HepG2 (cell line): ENCODE data around the gene PIKFYVE. TPM values are rescaled to one million over a fixed set of nuclear protein-coding genes. Genes with fewer than 3 reads are reported as not detected.

Experiments used
- ATAC-seq: fragments of 200-7000 bp; cut with Tn5 transposase; 3 replicates; pipeline ENCODE4 v1.9.1; 2020; ENCODE audit warnings: mild to moderate bottlenecking, moderate library complexity
- BruUV-seq: library from RNA; stranded (reverse); fragments of 400-500 nt; replicated peaks from 2 replicates; lab custom pipeline; 2021; lab: Mats Ljungman, UMichigan
- CTCF ChIA-PET: fragments of 300-600 bp; formaldehyde crosslinking; extraction: SDS; loops from one replicate; lab custom pipeline; 2021; ENCODE audit warnings: low total read pairs, inconsistent platforms, low intra/inter-chr PET ratio; lab: Yijun Ruan, JAX
- POLR2A ChIA-PET: fragments of 350-600 bp; sonication (Branson Sonifier 250); formaldehyde crosslinking; loops from one replicate; lab custom pipeline; 2020; ENCODE audit warnings: antibody characterized with exemption, inconsistent platforms; lab: Yijun Ruan, JAX
- DNase-seq: peaks from one replicate; pipeline ENCODE4 v3.0.0-alpha.2; 2015; ENCODE audit warnings: low spot score
- FAIRE-seq: peaks from 3 replicates; lab custom pipeline; 2011; peaks lifted over from hg19 to GRCh38; lab: Jason Lieb, UNC
- H2AFZ ChIP-seq: one replicate; pipeline ENCODE4 v1.6.1; 2011; ENCODE audit warnings: low read length, inconsistent platforms
- H3K27ac ChIP-seq: fragments of 300-600 bp; 3 replicates; pipeline ENCODE4 v1.8.0; 2011; ENCODE audit warnings: mixed run types, mild to moderate bottlenecking, mixed read lengths, low read length, inconsistent platforms; ENCODE audit not compliant: insufficient read depth; ENCODE audit errors: extremely low read length
- H3K27me3 ChIP-seq, 2 experiments: fragments of 200-600 bp in 1 of 2; 2 replicates in 1 of 2; 3 replicates in 1 of 2; pipeline versions ENCODE4 v1.6.0 to v1.8.0; 2011; ENCODE audit warnings: low read length in 2 of 2, mild to moderate bottlenecking in 2 of 2, moderate library complexity in 2 of 2, inconsistent platforms in 1 of 2; ENCODE audit not compliant: insufficient read depth in 2 of 2, control insufficient read depth in 1 of 2
- H3K36me3 ChIP-seq, 2 experiments: fragments of 200-600 bp in 1 of 2; replicated peaks in 1 of 2; 2 replicates in 1 of 2; 3 replicates in 1 of 2; pipeline versions ENCODE4 v1.5.1 to v1.8.0; 2011; ENCODE audit warnings: low read length in 2 of 2, inconsistent platforms in 1 of 2; ENCODE audit not compliant: insufficient read depth in 2 of 2, control insufficient read depth in 1 of 2
- H3K4me1 ChIP-seq: 2 replicates; pipeline ENCODE4 v1.5.1; 2012; ENCODE audit warnings: low read length, inconsistent platforms; ENCODE audit not compliant: insufficient read depth
- H3K4me2 ChIP-seq: 2 replicates; pipeline ENCODE4 v1.6.0; 2011; ENCODE audit warnings: low read depth, low read length, inconsistent platforms
- H3K4me3 ChIP-seq, 3 experiments: fragments of 200-600 bp in 1 of 3; sonication (generic), shearing (Covaris generic) in 1 of 3; replicated peaks in 1 of 3; 2 replicates each; pipeline ENCODE4 v1.5.1; 2011 to 2016; ENCODE audit warnings: low read length in 3 of 3, inconsistent platforms in 2 of 3, low read depth in 2 of 3, mild to moderate bottlenecking in 2 of 3, control low read depth in 1 of 3, mixed read lengths in 1 of 3; ENCODE audit not compliant: insufficient read depth in 1 of 3
- H3K79me2 ChIP-seq: one replicate; pipeline ENCODE4 v1.6.1; 2011; ENCODE audit warnings: low read length, inconsistent platforms; ENCODE audit not compliant: insufficient read depth
- H3K9ac ChIP-seq: 2 replicates; pipeline ENCODE4 v1.6.0; 2011; ENCODE audit warnings: mild to moderate bottlenecking, low read depth, low read length, inconsistent platforms; ENCODE audit not compliant: insufficient read depth
- H3K9me3 ChIP-seq: 2 replicates; pipeline ENCODE4 v1.5.1; 2012; ENCODE audit warnings: mild to moderate bottlenecking, low read length
- H4K20me1 ChIP-seq: 2 replicates; pipeline ENCODE4 v1.6.0; 2011; ENCODE audit warnings: inconsistent platforms, mild to moderate bottlenecking, low read length, moderate library complexity; ENCODE audit not compliant: insufficient read depth
- CENPX ChIP-seq: sonication (generic); formaldehyde crosslinking; IDR thresholded peaks from 2 replicates; pipeline ENCODE4 v1.9.0; 2021; ENCODE audit warnings: mild to moderate bottlenecking, missing genetic modification reagents, moderate library complexity
- ELF1 ChIP-seq: sonication (generic); formaldehyde crosslinking; IDR thresholded peaks from 2 replicates; pipeline ENCODE4 v1.4.0; 2020; ENCODE audit warnings: missing genetic modification reagents
- GTF3A ChIP-seq: sonication (generic); formaldehyde crosslinking; conservative IDR thresholded peaks from 2 replicates; pipeline ENCODE4 v1.4.0; 2020; ENCODE audit warnings: mild to moderate bottlenecking, missing genetic modification reagents
- NR2F1 ChIP-seq, 2 experiments: fragments of 450-650 bp in 1 of 2; formaldehyde crosslinking in 1 of 2; IDR thresholded peaks; 2 replicates each; pipeline versions ENCODE4 v1.5.0 to v1.6.1; 2016 to 2020; ENCODE audit warnings: mild to moderate bottlenecking in 1 of 2, missing compliant biosample characterization in 1 of 2, missing genetic modification reagents in 1 of 2, moderate library complexity in 1 of 2
- PHF21A ChIP-seq: sonication (generic); formaldehyde crosslinking; IDR thresholded peaks from 2 replicates; pipeline ENCODE4 v1.5.0; 2020; ENCODE audit warnings: mild to moderate bottlenecking, missing genetic modification reagents
- PLSCR1 ChIP-seq: sonication (generic); formaldehyde crosslinking; IDR thresholded peaks from 2 replicates; pipeline ENCODE4 v1.5.0; 2020; ENCODE audit warnings: missing genetic modification reagents, mild to moderate bottlenecking, borderline replicate concordance
- SP4 ChIP-seq: sonication (generic); formaldehyde crosslinking; IDR thresholded peaks from 2 replicates; pipeline ENCODE4 v1.8.1; 2023; ENCODE audit warnings: mild to moderate bottlenecking, missing genetic modification reagents
- SPEN ChIP-seq: sonication (generic); formaldehyde crosslinking; IDR thresholded peaks from 2 replicates; pipeline ENCODE4 v1.5.1; 2020; ENCODE audit warnings: low read depth, mild to moderate bottlenecking, missing genetic modification reagents
- ZBTB20 ChIP-seq: sonication (generic); formaldehyde crosslinking; IDR thresholded peaks from 2 replicates; pipeline ENCODE4 v1.8.1; 2023; ENCODE audit warnings: missing genetic modification reagents, low read depth, mild to moderate bottlenecking, borderline replicate concordance
- ZFP1 ChIP-seq: IDR thresholded peaks from 2 replicates; pipeline ENCODE4 v1.6.1; 2016
- ZNF124 ChIP-seq: sonication (generic); formaldehyde crosslinking; IDR thresholded peaks from 2 replicates; pipeline ENCODE4 v1.4.0; 2020; ENCODE audit warnings: missing genetic modification reagents
- ZNF3 ChIP-seq: IDR thresholded peaks from 2 replicates; pipeline ENCODE4 v1.7.0; 2017; ENCODE audit warnings: inconsistent platforms
- ZNF616 ChIP-seq: sonication (generic); formaldehyde crosslinking; IDR thresholded peaks from 2 replicates; pipeline ENCODE4 v1.5.0; 2020; ENCODE audit warnings: low read depth, mild to moderate bottlenecking, missing genetic modification reagents
- ZNF660 ChIP-seq: sonication (generic); formaldehyde crosslinking; IDR thresholded peaks from 2 replicates; pipeline ENCODE4 v1.5.1; 2020; ENCODE audit warnings: mild to moderate bottlenecking, low read depth, missing genetic modification reagents, borderline replicate concordance
- WGBS: methylation state at CpG from one replicate; pipeline ENCODE4 v1.1.6; 2017; ENCODE audit warnings: low lambda C conversion rate; 5-methylcytosine and 5-hydroxymethylcytosine counted together
- in situ Hi-C: cut with HindIII; loops from 2 replicates; pipeline ENCODE4 v1.10.0; 2017; ENCODE audit warnings: low pct_unique_long_range_greater_than_20kb; ENCODE audit not compliant: extremely low pct_ligation_motif_present
- intact Hi-C: fragments of 100-400 bp; cut with micrococcal nuclease; formaldehyde crosslinking; loops from one replicate; pipeline ENCODE4 v1.10.0; 2022; ENCODE audit not compliant: unreplicated experiment
- polyA plus RNA-seq, 8 experiments: library from polyadenylated mRNA; depleted of rRNA in 3 of 8; stranded (reverse) in 7 of 8; unstranded in 1 of 8; fragments of >200 nt; fragmentation: Illumina TruSeq in 4 of 8; extraction: Trizol in 4 of 8; gene quantifications; 2 replicates each; pipeline versions ENCODE4 v1.2.1 to v1.2.3, GENCODE V29; 2011 to 2016; ENCODE audit warnings: low read depth in 4 of 8, missing spikeins in 1 of 8, mixed read lengths in 1 of 8; ENCODE audit not compliant: insufficient read depth in 1 of 8
- total RNA-seq, 5 experiments: library from RNA; depleted of rRNA; stranded (reverse); fragments of >200 nt; fragmentation: Illumina TruSeq; extraction: Trizol; gene quantifications; 2 replicates each; pipeline ENCODE4 v1.2.3, GENCODE V29; 2016; ENCODE audit warnings: low read depth in 1 of 5
- TF ChIP-seq, protein P1 (sequence below): sonication (generic); formaldehyde crosslinking; IDR thresholded peaks from 2 replicates; pipeline ENCODE4 v1.5.1; 2020; ENCODE audit warnings: mild to moderate bottlenecking, missing genetic modification reagents, borderline replicate concordance

Gene PIKFYVE
- total and polyA plus RNA-seq, 2 of the 13 experiments (the other 11 are each of a cell fraction or from before 2014, with no cell fraction given): 20.2 to 21.7 TPM

DNA sequence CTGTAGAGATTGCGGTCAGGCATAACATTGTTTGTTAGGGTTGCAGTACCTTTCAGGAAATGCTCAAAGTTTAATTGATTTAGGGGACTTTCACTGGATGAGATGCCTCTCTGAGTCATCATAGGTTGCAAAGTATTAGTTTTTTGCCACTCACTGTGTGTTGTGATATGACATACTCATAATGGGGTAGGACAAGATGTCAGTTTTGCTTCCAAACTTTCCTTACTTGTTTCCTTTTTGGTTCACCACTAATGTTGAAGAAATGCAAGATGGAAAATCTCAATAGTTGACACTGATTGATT is 105.5 kb downstream of the PIKFYVE start:
- POLR2A ChIA-PET: no interaction called here
- no peaks in the 10 kb centered on the region for H3K79me2 ChIP-seq
- no peak for FAIRE-seq
- no peak overlapping the region for H3K4me2 ChIP-seq
- H3K36me3 ChIP-seq: no peaks in the 10 kb centered on the region
- H4K20me1 ChIP-seq: no peaks in the 10 kb centered on the region
- BruUV-seq: no TSS peak
- CTCF ChIA-PET: no interaction called here
- no peak for DNase-seq
- no peak overlapping the region for H2AFZ ChIP-seq
- in situ Hi-C loops (no loop called here), intact Hi-C loops (no loop called here)
- TF ChIP-seq ZNF124 (CRISPR knock-in tag): no peak
- TF ChIP-seq ELF1 (CRISPR knock-in tag): no peak
- no peak for TF ChIP-seq SP4
- no peak for TF ChIP-seq ZBTB20 (CRISPR knock-in tag)
- TF ChIP-seq ZNF616 (CRISPR knock-in tag): no peak
- no peak for TF ChIP-seq PHF21A
- TF ChIP-seq NR2F1 (CRISPR knock-in tag; IDR thresholded peaks at IDR 0.05): no peak
- no peak for TF ChIP-seq ZNF660
- TF ChIP-seq, protein P1, sequence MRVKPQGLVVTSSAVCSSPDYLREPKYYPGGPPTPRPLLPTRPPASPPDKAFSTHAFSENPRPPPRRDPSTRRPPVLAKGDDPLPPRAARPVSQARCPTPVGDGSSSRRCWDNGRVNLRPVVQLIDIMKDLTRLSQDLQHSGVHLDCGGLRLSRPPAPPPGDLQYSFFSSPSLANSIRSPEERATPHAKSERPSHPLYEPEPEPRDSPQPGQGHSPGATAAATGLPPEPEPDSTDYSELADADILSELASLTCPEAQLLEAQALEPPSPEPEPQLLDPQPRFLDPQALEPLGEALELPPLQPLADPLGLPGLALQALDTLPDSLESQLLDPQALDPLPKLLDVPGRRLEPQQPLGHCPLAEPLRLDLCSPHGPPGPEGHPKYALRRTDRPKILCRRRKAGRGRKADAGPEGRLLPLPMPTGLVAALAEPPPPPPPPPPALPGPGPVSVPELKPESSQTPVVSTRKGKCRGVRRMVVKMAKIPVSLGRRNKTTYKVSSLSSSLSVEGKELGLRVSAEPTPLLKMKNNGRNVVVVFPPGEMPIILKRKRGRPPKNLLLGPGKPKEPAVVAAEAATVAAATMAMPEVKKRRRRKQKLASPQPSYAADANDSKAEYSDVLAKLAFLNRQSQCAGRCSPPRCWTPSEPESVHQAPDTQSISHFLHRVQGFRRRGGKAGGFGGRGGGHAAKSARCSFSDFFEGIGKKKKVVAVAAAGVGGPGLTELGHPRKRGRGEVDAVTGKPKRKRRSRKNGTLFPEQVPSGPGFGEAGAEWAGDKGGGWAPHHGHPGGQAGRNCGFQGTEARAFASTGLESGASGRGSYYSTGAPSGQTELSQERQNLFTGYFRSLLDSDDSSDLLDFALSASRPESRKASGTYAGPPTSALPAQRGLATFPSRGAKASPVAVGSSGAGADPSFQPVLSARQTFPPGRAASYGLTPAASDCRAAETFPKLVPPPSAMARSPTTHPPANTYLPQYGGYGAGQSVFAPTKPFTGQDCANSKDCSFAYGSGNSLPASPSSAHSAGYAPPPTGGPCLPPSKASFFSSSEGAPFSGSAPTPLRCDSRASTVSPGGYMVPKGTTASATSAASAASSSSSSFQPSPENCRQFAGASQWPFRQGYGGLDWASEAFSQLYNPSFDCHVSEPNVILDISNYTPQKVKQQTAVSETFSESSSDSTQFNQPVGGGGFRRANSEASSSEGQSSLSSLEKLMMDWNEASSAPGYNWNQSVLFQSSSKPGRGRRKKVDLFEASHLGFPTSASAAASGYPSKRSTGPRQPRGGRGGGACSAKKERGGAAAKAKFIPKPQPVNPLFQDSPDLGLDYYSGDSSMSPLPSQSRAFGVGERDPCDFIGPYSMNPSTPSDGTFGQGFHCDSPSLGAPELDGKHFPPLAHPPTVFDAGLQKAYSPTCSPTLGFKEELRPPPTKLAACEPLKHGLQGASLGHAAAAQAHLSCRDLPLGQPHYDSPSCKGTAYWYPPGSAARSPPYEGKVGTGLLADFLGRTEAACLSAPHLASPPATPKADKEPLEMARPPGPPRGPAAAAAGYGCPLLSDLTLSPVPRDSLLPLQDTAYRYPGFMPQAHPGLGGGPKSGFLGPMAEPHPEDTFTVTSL (CRISPR knock-in tag): no peak
- no peak for TF ChIP-seq SPEN (CRISPR knock-in tag)
- TF ChIP-seq PLSCR1 (CRISPR knock-in tag): no peak
- no peak for TF ChIP-seq GTF3A
- no peak for TF ChIP-seq ZNF3 (CRISPR knock-in tag)
- no peak for TF ChIP-seq CENPX (CRISPR knock-in tag)
- no peak for TF ChIP-seq ZFP1 (CRISPR knock-in tag)
- ATAC-seq: no peak
- H3K27ac ChIP-seq: no peak overlapping the region
- H3K4me3 ChIP-seq: no peak overlapping the region
- H3K9ac ChIP-seq: no peak overlapping the region
- no peaks in the 10 kb centered on the region for H3K9me3 ChIP-seq
- WGBS: 43% methylated on average over 1 of the region's 1 CpG
- H3K27me3 ChIP-seq: no peaks in the 10 kb centered on the region
- peaks cover 29% of the 10 kb centered on the region for H3K4me1 ChIP-seq
